ENCODE results near the gene ZBTB45.

ZBTB45 gene

GRCh38 chr19:58531034-58531840 is 11.6 kb upstream of the ZBTB45 start:
- no peak overlapping the region for H3K9ac ChIP-seq (ENCODE audit: low read length in 2 of 2)
- H3K4me3 ChIP-seq (ENCODE audit: low read length in 2 of 2): no peak overlapping the region
- H3K9me3 ChIP-seq (ENCODE audit: control insufficient read depth in 2 of 2, low read length in 2 of 2): no peaks in the 10 kb centered on the region
- no peaks in the 10 kb centered on the region for H3K36me3 ChIP-seq (ENCODE audit: control insufficient read depth in 2 of 2, insufficient read depth in 2 of 2, low read length in 2 of 2)
- no peaks in the 10 kb centered on the region for H3K4me1 ChIP-seq (ENCODE audit: control insufficient read depth, insufficient read depth, low read length)
- peaks cover 0 to 3% of the 10 kb centered on the region in 2 donors for H3K27me3 ChIP-seq (ENCODE audit: control insufficient read depth in 1 of 2, insufficient read depth in 2 of 2, low read length in 2 of 2)
- H3K27ac ChIP-seq (ENCODE audit: low read length): no peak overlapping the region

- no peaks in the 10 kb centered on the region for H3K9me3 ChIP-seq (ENCODE audit: control insufficient read depth in 2 of 2, low read length in 2 of 2)
- H3K4me1 ChIP-seq (ENCODE audit: control insufficient read depth, insufficient read depth, low read length): no peaks in the 10 kb centered on the region
- no peak overlapping the region for H3K9ac ChIP-seq (ENCODE audit: low read length in 2 of 2)
- no peak overlapping the region for H3K4me3 ChIP-seq (ENCODE audit: low read length in 2 of 2)
- no peak overlapping the region for H3K27ac ChIP-seq (ENCODE audit: low read length)
- peaks cover 0 to 3% of the 10 kb centered on the region in 2 donors for H3K27me3 ChIP-seq (ENCODE audit: control insufficient read depth in 1 of 2, insufficient read depth in 2 of 2, low read length in 2 of 2)
- no peaks in the 10 kb centered on the region for H3K36me3 ChIP-seq (ENCODE audit: control insufficient read depth in 2 of 2, insufficient read depth in 2 of 2, low read length in 2 of 2)
These were observed 9.8 kb upstream of the ZBTB45 start for GRCh38 chr19:58529405-58529804.

- no peak overlapping the region for H3K4me3 ChIP-seq (ENCODE audit: low read length in 2 of 2)
- peaks cover 23% of the 10 kb centered on the region for H3K4me1 ChIP-seq (ENCODE audit: control insufficient read depth, insufficient read depth, low read length)
- no peak overlapping the region for H3K27ac ChIP-seq (ENCODE audit: low read length)
- no peaks in the 10 kb centered on the region for H3K27me3 ChIP-seq (ENCODE audit: control insufficient read depth in 1 of 2, insufficient read depth in 2 of 2, low read length in 2 of 2)
- no peaks in the 10 kb centered on the region for H3K9me3 ChIP-seq (ENCODE audit: control insufficient read depth in 2 of 2, low read length in 2 of 2)
- H3K36me3 ChIP-seq (ENCODE audit: control insufficient read depth in 2 of 2, insufficient read depth in 2 of 2, low read length in 2 of 2): no peaks in the 10 kb centered on the region
- H3K9ac ChIP-seq (ENCODE audit: low read length in 2 of 2): no peak overlapping the region
These were observed 3.1 kb upstream of the ZBTB45 start for GRCh38 chr19:58522709-58523108.

- Histone ChIP-seq H3K36me3 (ENCODE audit: control insufficient read depth in 2 of 2, insufficient read depth in 2 of 2, low read length in 2 of 2) (peaks cover 3 to 7% of the 10 kb centered on the region in 2 donors), H3K9me3 (ENCODE audit: control insufficient read depth in 2 of 2, low read length in 2 of 2) (no peaks in the 10 kb centered on the region), H3K4me1 (ENCODE audit: control insufficient read depth, insufficient read depth, low read length) (peaks cover 28% of the 10 kb centered on the region), H3K27me3 (ENCODE audit: control insufficient read depth in 1 of 2, insufficient read depth in 2 of 2, low read length in 2 of 2) (no peaks in the 10 kb centered on the region), H3K9ac (ENCODE audit: low read length in 2 of 2) (no peak overlapping the region), H3K4me3 (ENCODE audit: low read length in 2 of 2) (no peak overlapping the region), H3K27ac (ENCODE audit: low read length) (no peak overlapping the region)
These were observed 2.0 kb upstream of the ZBTB45 start for GRCh38 chr19:58521651-58522050.

GRCh38 chr19:58520257-58520599 is 618 bp upstream of the ZBTB45 start:
- H3K9ac ChIP-seq (ENCODE audit: low read length in 2 of 2): peak overlapping the region; percentile 93 to 96
- no peaks in the 10 kb centered on the region for H3K9me3 ChIP-seq (ENCODE audit: control insufficient read depth in 2 of 2, low read length in 2 of 2)
- peak overlapping the region; percentile 95 for H3K27ac ChIP-seq (ENCODE audit: low read length)
- H3K36me3 ChIP-seq (ENCODE audit: control insufficient read depth in 2 of 2, insufficient read depth in 2 of 2, low read length in 2 of 2): peaks cover 6 to 16% of the 10 kb centered on the region in 2 donors
- H3K27me3 ChIP-seq (ENCODE audit: control insufficient read depth in 1 of 2, insufficient read depth in 2 of 2, low read length in 2 of 2): no peaks in the 10 kb centered on the region
- H3K4me3 ChIP-seq (ENCODE audit: low read length in 2 of 2): peak overlapping the region; percentile 88 to 95
- H3K4me1 ChIP-seq (ENCODE audit: control insufficient read depth, insufficient read depth, low read length): peaks cover 36% of the 10 kb centered on the region

- H3K4me1 ChIP-seq (ENCODE audit: control insufficient read depth, insufficient read depth, low read length): peaks cover 41% of the 10 kb centered on the region
- H3K9ac ChIP-seq (ENCODE audit: low read length in 2 of 2): peak overlapping the region; percentile 93 to 96
- no peaks in the 10 kb centered on the region for H3K27me3 ChIP-seq (ENCODE audit: control insufficient read depth in 1 of 2, insufficient read depth in 2 of 2, low read length in 2 of 2)
- H3K36me3 ChIP-seq (ENCODE audit: control insufficient read depth in 2 of 2, insufficient read depth in 2 of 2, low read length in 2 of 2): peaks cover 6 to 16% of the 10 kb centered on the region in 2 donors
- no peaks in the 10 kb centered on the region for H3K9me3 ChIP-seq (ENCODE audit: control insufficient read depth in 2 of 2, low read length in 2 of 2)
- H3K4me3 ChIP-seq (ENCODE audit: low read length in 2 of 2): peak overlapping the region; percentile 88 to 95
- peak overlapping the region; percentile 95 for H3K27ac ChIP-seq (ENCODE audit: low read length)
These were observed 589 bp downstream of the ZBTB45 start for GRCh38 chr19:58519087-58519354.

- peak overlapping the region; percentile 95 for H3K27ac ChIP-seq (ENCODE audit: low read length)
- no peaks in the 10 kb centered on the region for H3K27me3 ChIP-seq (ENCODE audit: control insufficient read depth in 1 of 2, insufficient read depth in 2 of 2, low read length in 2 of 2)
- peak overlapping the region; percentile 93 to 96 for H3K9ac ChIP-seq (ENCODE audit: low read length in 2 of 2)
- no peaks in the 10 kb centered on the region for H3K9me3 ChIP-seq (ENCODE audit: control insufficient read depth in 2 of 2, low read length in 2 of 2)
- H3K36me3 ChIP-seq (ENCODE audit: control insufficient read depth in 2 of 2, insufficient read depth in 2 of 2, low read length in 2 of 2): peaks cover 6 to 16% of the 10 kb centered on the region in 2 donors
- H3K4me1 ChIP-seq (ENCODE audit: control insufficient read depth, insufficient read depth, low read length): peaks cover 46% of the 10 kb centered on the region
- peak overlapping the region; percentile 88 to 95 for H3K4me3 ChIP-seq (ENCODE audit: low read length in 2 of 2)
These were observed 1.1 kb downstream of the ZBTB45 start for GRCh38 chr19:58518256-58519086.

GRCh38 chr19:58516964-58517833 is 2.4 kb downstream of the ZBTB45 start:
- peaks cover 6 to 16% of the 10 kb centered on the region in 2 donors for H3K36me3 ChIP-seq (ENCODE audit: control insufficient read depth in 2 of 2, insufficient read depth in 2 of 2, low read length in 2 of 2)
- no peak overlapping the region for H3K27ac ChIP-seq (ENCODE audit: low read length)
- H3K9me3 ChIP-seq (ENCODE audit: control insufficient read depth in 2 of 2, low read length in 2 of 2): no peaks in the 10 kb centered on the region
- H3K4me1 ChIP-seq (ENCODE audit: control insufficient read depth, insufficient read depth, low read length): peaks cover 49% of the 10 kb centered on the region
- H3K27me3 ChIP-seq (ENCODE audit: control insufficient read depth in 1 of 2, insufficient read depth in 2 of 2, low read length in 2 of 2): no peaks in the 10 kb centered on the region
- peak overlapping the region in 1 of 2 donors; percentile 13 for H3K9ac ChIP-seq (ENCODE audit: low read length in 2 of 2)
- peak overlapping the region in 1 of 2 donors; percentile 35 for H3K4me3 ChIP-seq (ENCODE audit: low read length in 2 of 2)

GRCh38 chr19:58516246-58516836 is 3.3 kb downstream of the ZBTB45 start:
- peaks cover 49% of the 10 kb centered on the region for H3K4me1 ChIP-seq (ENCODE audit: control insufficient read depth, insufficient read depth, low read length)
- peaks cover 6 to 16% of the 10 kb centered on the region in 2 donors for H3K36me3 ChIP-seq (ENCODE audit: control insufficient read depth in 2 of 2, insufficient read depth in 2 of 2, low read length in 2 of 2)
- H3K27me3 ChIP-seq (ENCODE audit: control insufficient read depth in 1 of 2, insufficient read depth in 2 of 2, low read length in 2 of 2): no peaks in the 10 kb centered on the region
- H3K4me3 ChIP-seq (ENCODE audit: low read length in 2 of 2): no peak overlapping the region
- H3K9me3 ChIP-seq (ENCODE audit: control insufficient read depth in 2 of 2, low read length in 2 of 2): no peaks in the 10 kb centered on the region
- no peak overlapping the region for H3K9ac ChIP-seq (ENCODE audit: low read length in 2 of 2)
- peak overlapping the region; percentile 6 for H3K27ac ChIP-seq (ENCODE audit: low read length)

- Histone ChIP-seq H3K27ac (ENCODE audit: low read length) (no peak overlapping the region), H3K9ac (ENCODE audit: low read length in 2 of 2) (no peak overlapping the region), H3K27me3 (ENCODE audit: control insufficient read depth in 1 of 2, insufficient read depth in 2 of 2, low read length in 2 of 2) (no peaks in the 10 kb centered on the region), H3K9me3 (ENCODE audit: control insufficient read depth in 2 of 2, low read length in 2 of 2) (no peaks in the 10 kb centered on the region), H3K36me3 (ENCODE audit: control insufficient read depth in 2 of 2, insufficient read depth in 2 of 2, low read length in 2 of 2) (peaks cover 6 to 16% of the 10 kb centered on the region in 2 donors), H3K4me1 (ENCODE audit: control insufficient read depth, insufficient read depth, low read length) (peaks cover 45% of the 10 kb centered on the region), H3K4me3 (ENCODE audit: low read length in 2 of 2) (no peak overlapping the region)
These were observed 4.4 kb downstream of the ZBTB45 start for GRCh38 chr19:58515259-58515658.

Data from stomach smooth muscle (tissue), 2 donors.